GDM1 (cell line): ENCODE data around the gene TCFL5.

Experiments
- DNase-seq: peaks from one replicate; lab custom pipeline; 2025; lab: John Stamatoyannopoulos, UW

Gene TCFL5

DNA sequence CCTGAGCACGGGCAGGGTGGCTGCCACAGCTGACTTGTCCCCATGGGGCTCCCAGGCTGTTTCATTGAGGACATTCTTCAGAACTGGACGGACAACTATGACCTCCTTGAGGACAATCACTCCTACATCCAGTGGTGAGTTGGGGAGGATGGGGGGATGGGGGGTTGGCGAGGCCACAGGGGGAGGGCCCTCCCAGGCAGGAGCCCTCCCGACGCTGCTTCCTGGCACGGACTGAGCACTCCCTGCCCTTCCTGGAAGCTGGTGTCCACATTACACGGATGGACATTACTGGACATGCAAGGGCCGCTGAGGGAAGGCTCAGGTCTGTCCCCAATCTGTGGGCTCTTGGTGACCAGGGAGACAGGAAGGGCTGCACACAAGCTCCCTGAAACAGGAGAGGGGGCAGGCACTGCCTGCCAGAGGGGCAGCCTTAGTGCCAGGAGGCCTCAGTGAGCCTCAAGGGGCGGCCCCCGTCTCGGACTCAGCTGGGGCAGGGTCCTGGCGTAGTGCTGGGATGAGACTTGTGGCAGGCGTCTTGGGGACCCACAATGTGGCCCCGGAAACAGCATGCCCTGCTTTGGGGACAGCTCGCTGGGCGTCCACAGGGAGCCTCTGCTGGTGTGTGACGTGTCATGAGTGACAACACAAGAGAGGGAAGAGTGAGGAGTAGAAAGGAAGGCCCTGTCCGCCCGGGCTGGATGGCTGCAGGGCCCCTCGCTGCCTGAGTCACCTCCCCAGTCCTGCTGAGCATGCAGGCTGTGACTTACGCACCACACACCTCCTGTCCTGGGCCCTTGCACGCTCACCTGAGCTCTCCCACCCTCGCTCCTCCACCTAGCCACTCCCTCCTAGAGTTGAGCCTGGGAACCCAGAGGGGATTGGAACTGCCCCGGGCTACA lies 51.8 kb downstream of the TCFL5 start:
- no peak for DNase-seq

DNA sequence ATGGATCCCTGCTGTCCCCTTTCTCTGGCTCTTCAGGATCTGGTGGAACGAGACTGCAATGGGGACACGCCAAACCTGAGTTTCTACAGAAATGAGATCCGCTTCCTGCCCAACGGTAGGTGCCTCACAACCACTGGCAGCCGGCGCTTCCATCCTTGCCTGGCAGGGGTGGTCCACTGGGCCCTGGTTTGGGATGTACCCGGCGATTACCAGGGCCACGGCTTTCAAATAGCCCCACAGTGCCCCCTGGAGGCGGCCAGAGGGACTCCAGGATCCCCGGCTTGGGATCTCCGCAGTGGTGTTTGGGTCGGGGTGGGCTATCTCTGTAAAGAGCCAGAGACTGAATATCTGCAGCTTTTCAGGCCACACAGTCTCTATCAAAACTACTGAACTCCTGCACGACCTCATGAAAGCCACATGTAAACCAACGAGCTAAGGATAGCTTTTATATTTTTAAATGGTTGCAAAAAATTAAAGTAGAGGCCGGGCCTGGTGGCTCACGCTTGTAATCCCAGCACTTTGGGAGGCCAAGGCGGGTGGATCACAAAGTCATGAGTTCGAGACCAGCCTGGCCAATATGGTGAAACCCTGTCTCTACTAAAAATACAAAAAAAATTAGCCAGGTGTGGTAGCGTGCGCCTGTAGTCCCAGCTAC lies 53.3 kb downstream of the TCFL5 start:
- DNase-seq = no peak

DNA sequence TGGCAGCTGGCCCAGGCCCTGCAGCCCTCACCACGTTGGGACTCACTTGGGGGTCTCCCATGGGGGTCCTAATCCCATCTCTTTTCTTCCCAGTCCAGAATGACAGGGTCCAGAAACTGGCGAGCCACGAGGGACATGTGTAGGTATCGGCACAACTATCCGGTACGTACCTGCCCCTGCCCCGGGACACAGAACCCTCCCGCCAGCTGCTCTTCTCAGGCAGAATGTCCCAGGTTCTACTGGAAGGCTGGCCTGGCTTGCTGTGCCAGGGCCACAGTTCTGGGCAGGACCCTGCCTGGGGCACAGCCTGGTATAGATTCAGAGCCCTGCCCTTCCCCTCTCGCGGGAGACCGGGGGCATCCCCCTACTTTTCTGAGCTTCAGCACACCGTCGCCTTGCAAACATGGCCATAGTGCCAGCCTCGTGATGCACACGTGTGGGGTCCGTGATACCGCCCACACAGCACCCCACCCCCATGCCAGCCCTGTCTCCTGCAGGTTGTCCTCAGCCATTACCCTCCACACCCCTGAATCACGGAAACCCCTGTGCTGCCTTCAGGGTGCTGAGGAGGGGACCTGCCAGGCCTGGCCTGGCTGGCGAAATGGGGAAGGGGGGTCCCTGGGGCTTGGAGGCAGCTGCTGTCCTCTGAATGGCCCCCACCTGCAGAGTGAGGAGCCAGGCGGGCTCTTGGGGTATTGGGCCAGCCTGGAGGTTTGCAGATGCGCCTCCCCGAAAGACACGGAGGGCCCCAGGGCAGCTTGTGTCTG lies 54.0 kb downstream of the TCFL5 start:
- DNase-seq = no peak

DNA sequence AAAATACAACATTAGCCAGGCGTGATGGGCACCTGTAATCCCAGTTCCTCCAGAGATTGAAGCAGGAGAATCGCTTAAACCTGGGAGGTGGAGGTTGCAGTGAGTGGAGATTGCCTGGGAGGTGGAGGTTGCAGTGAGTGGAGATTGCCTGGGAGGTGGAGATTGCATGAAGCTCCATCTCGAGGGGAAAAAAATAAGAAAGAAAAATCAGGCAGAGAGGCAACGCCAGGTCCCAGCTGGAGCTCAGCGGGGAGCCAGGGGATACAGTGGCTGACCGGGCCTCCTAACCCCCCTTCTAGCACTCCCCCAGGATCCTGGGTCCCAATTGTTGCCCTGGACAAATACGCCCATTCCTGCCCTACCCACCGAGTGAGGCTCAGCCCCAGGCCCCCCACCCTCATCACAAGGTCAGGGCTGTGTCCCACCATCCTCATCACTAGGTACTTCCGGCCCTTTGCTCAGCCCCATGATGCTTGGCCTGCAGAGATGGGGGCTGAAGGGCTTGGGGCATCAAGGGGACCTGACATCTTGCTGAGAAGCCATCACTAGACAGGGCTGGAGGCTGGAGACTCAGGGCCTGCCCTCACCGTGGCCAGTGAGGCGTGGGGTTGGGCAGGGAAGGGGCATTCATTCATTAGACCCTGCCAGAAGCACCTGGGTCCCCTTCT lies 55.1 kb downstream of the TCFL5 start:
- DNase-seq = no peak

DNA sequence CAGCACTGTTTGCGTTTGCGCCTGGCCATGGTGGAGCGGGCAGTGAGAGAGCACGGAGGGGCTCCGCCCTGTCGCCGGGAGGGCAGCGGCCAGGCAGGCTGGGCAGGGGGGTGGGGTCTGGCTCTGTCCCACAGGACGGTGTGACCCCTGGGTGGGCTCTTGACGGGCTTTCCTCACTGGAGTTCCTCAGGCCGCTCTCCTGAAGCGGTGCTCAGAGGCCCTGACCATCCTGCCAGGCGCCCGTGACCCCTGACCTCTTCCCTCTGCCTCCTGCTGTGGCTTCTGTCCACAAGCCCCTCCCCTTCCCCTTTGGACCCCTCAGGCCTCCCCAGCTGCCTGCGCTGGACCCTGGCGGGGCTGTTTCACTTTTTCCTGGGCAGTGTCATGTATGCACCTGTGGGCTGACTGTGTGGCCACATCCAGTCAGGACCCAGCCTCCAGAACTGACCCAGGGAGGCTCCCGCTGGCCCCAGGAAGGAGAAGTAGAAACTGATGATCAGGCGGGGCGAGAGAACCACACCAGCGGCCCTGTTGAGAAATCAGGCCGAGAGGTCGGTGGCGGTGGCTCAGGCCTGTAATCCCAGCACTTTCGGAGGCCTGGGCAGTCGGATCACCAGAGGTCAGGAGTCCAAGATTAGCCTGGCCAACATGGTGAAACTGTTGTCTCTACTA lies 55.8 kb downstream of the TCFL5 start:
- no peak for DNase-seq

DNA sequence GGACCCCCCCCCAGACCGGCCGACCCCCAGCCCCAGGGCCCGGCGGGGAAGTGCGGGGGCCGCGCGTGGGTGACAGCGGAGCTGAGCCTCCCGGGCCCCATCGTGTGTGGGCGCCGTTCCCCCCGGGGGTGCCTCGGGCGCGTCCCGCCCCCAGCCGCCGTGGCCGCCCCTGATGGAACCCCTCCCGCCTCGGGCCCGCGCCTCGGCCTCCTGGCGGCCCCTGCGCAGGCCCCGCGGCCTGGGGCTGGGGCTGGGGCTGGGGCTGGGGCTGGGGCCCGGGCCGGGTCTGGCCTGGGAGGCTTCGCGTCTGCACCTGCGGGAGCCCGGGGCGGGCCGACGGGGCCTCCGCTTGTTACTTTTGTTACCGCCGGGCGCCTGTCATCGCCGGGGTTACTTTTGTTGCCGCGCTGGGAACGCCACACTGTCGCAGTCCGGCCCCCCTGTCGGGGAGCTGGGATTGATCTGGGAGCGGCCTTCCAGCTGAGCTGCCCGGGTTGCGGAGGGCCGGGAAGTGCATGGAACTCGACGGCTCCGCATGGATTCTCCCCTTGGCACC lies 56.4 kb downstream of the TCFL5 start:
- DNase-seq = no peak

DNA sequence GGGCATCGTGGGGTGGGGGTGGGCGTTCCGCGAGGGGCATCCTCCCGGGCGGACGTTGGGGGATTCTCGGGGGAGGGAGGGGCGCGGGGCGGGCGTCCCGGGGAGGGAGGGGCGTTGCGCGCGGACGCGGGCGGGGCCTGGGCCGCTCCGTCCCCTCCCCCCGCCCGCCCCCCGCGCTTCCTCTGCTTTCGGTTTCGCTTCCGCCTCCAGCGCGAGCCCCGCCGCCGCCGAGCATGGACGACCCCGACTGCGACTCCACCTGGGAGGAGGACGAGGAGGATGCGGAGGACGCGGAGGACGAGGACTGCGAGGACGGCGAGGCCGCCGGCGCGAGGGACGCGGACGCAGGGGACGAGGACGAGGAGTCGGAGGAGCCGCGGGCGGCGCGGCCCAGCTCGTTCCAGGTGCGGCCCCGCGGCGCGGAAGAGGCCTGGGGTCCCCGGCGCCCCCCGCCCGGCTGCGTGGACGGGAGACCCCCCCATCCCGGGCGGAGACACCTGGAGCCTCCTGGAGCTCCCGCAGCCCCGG lies 56.9 kb downstream of the TCFL5 start, which contains the start of gene OGFR:
TSS of gene OGFR (plus strand) at position 209 of the 528 bp plus-strand sequence. CDS start at position 234, 25 bp downstream.
- peak; percentile 45 for DNase-seq

DNA sequence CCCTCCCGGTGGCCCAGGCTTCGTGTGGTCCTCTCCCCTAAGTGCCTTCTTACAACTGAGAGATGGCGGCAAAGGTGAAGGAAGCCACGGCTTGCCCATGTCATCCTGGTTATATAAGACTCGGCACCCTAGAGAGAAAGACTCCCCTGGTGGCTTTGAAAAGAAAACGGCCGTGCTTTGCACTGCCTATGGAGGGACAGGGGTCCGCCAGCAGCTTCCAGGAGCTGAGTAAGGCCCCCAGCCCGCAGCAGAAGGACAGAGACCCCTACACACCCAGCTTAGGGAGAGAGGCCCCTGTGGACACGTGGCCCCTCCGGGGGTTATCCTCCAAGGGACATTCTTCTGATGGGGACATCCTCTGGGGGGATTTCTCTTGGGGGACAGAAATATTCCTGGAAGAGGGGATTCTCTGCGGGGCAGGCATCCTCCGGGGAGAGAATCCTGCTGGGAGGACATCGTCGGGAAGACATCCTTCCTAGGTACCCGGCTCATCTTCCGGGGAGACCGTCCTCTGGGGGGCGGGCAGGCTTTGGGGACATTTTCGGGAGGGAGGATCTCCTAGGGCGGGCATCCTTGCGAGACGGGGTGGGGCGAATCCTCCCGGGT lies 57.5 kb downstream of the TCFL5 start:
- no peak for DNase-seq

DNA sequence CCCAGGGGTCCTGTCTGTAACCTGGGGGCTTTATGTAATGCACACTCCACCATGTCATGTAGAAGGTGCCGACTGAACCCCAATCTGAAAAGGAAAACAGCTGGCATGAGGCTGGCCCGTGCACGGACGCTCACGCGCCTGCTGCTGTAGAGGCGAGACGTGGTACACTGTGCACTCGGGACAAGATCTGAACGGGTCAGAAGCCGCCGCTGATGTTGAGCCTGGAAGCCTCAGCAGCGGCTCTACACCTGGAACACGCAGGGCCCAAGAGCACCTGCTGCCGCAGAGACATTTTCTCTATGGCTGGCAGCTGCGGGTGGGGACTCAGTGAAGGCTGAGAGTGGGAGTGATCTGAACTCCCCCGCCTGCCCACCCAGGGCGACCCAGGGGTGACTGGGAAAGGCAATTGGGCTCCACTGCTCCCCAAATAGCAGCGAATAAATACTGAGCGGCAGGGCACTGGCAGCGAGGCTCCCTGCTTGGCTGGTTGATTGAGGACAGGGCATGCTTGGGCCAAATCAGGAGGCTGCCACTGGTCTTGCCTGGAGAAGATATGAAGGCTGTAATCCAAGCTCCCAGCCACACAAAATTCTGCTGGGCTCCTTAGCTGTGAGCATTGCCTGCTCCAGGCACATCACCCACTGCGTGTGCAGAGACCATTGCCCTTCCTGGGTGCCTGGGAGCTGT lies 59.5 kb downstream of the TCFL5 start:
- DNase-seq = no peak

DNA sequence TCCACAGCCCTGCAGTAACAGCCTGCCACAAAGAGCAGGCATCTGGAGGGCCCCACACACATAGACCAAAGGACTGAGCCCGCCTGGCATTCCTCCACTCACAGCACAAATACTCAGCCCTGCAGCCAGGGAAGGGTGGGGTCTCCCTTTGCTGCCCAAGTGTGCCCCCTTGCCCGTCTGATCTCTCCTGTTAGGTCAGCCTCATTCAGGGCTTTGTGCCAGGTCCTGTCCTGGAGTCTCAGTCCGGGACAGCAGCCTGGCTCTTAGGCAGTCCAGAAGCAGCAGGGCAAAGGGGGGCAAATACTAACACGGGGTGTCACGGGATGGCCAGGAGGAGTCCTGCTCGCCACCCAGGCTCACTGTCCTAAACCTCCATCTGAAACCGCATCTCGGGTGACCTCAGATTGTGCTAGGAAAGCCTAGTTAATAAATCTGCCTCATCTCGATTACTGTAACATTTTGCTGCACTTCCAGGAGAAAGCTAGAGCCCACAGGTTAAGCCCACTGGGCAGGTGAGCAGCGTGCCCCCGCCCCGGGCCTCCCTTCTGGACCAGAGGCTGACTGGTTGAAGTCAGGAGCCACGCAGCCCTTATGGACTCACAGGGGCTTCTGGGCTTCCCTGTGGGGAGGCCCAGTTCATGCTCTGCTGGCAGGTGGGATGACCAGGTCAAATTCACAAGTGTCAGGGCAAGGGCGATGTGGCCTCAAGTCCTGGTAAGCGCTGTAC lies 60.2 kb downstream of the TCFL5 start:
- no peak for DNase-seq

DNA sequence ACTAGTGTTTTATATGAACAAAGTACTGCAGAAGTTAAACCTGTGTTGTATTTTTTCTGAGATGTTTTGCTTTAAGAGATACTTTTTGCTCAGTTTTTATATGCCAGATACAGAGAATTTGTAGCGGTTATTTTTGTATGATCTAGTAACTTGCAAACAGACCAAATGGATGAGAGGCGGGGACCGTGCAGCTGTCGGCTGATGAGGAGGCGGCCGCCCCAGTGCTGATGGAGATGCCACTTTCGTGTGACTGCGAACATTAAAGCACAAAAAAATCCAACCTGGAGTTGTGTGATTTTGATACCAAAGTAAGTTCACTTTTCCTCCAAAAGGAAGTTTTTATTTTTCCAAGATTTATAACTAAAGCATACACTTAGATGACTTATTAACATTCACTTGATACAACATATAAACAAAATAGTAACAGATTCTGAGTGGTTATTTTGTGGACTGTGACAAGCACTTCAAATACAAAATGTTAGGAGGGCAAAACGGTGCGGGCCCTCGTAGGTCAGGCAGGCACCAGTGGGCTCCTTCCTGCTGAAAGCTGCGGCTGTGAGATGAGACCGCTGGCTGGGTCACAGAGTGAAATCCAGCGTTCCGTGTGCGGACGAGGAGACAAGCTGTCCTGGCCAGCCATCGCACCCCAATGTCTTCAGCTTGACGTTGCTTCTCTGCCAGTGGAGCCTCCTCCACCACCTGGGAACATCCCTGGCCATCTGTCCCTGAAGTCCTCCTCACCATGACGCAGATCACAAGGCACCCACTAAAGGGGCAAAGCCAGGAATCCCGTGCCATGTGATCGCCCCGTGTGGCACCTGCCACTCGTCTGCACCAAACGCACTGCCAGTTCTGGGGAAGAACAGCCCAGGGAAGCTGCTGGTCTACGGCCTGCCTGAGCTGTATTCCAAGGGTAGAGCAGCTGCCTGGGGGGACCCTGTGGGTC lies 61.0 kb downstream of the TCFL5 start:
- no peak for DNase-seq

DNA sequence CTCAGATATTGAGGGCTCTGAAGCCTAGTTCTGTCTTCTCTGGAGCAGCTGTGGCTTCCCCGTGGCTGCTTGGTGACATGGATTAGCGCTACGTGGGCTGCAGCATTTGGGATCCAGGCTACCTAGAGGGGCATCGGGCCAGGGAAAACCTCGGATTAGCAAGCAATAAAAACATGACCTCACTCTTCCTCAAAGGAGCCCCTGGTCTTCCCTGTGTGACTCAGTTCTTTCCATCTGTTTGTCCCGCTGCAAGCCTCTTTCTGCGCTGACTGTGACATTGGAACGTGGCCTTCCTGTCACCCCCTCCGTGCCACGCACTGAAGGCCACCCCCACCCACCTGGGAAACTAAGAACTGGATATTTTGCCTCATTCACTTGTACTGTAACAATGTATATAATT lies 61.7 kb downstream of the TCFL5 start:
- DNase-seq = no peak

DNA sequence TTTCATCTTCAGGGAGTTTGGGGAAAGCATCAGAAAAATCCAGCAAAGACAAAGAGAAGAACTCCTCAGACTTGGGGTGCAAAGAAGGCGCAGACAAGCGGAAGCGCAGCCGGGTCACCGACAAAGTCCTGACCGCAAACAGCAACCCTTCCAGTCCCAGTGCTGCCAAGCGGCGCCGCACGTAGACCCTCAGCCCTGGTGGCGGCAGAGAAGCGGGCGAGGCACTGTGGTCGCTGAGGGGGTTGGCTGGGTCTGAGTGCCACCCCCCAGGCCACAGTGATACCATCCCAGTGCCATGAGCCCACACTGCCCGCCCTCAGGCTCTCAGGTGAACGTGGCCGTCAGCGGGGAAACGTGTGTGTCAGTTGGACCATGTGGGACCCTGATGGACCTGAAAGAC lies 62.2 kb downstream of the TCFL5 start:
- no peak for DNase-seq

DNA sequence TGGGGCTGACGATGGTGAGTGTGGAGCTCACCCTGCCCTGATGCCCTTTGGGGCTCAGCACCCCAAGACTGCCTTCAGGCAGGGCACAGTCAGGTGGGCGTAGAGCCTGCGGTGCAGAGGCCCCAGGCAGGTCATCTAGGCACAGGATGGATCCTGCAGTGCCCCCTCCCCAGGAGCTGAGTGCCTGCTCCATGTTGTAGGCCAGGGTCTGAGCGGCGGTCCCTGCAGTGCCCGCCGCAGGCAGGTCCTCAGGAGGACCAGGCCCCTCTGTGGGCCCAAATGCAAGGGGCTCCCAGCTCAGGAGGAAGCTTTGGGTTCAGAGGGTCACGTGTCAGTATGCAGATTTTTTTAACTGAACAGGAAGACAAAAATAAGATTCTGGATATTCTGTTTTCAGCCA lies 62.6 kb downstream of the TCFL5 start:
- no peak for DNase-seq

DNA sequence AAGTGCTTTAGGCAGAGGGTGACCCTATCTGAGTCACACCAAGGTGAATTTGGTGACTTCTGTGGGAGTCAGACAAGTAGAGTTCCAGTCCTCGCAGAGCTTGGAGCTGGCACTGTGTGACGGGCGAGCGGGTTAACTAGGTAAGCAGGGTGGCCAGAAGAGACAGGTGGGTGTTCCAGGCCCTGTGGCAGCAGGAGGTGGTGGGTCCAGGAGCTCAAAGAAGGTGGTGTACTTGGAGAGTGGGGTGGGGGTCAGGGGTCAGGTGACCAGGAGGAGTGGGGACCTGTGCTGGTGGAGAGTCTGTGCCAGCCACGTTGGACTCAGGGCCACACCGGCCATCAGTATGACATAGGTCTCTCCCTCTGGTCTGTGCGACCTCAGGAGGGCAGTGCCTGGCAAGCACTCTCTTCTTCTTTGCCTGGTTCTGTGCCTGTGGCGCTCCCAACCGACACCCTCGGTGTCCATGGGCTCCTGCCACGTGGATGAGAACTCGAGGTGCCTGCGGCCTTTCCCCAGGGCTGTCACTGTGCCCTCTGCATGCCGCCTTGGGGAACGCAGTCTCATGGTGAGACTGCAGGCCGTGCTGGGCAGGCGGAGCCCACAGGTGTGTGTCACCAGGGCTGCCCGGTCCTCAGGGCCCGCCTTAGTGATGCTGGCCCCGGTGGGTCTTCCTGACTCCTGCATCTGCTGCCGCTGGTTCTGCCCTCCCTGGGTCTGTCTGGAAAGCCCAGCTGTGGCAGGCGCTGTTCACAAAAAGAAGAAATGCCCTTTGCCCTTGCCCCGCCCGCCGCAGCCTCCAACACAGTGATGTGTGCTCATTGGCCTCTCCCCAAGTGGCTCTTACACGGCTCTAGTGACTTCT lies 63.7 kb downstream of the TCFL5 start:
- DNase-seq = no peak

DNA sequence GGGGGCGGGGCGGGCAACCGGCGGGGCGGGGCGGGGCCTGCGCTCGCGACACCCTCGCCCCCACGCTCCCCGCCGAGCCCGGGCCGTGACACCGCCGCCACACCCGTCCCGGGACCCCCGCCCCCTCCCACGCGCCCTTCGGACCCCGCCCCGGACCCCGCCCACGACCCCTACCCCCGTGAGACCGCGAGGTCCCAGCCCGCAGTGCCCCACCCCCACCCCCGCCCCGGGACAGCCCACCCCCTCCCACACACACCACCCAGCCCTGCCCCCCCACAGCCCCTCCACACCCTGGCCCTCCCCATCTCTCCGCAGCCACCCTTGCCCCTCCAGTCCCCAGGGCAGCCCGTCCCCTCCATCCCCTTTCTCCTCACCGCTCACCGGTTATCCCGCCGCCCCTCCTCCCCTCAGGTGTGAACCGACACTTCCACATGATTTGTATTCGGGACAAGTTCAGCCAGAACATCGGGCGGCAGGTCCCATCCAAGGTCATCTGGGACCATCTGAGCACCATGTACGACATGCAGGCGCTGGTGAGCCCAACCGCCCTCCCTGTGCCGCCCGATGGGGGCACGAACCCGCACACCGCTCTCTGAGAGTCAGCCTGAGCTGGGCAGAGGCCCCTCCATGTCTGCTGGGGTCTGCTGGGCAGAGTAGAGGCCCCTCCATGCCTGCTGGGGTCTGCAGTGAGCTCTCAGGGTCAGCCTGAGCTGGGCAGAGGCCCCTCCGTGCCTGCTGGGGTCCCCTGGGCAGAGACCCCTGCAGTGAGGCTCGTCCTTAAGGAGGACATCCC lies 64.7 kb downstream of the TCFL5 start:
- DNase-seq = no peak
